GM06990 (cell line): Measurements from ENCODE around the gene MYO5B.
"Not testable (repeated sequence)": the region's sequence is repeated elsewhere in the genome, so short reads cannot be mapped to it uniquely, and the experiment has no call there.

Source experiments
- DNase-seq: peaks from one replicate; pipeline ENCODE4 v3.0.0-alpha.2; 2011; ENCODE audit not compliant: insufficient read length; ENCODE audit errors: extremely low read depth
- H3K27me3 ChIP-seq: replicated peaks from 2 replicates; pipeline ENCODE4 v1.6.0; 2011; ENCODE audit warnings: low read length; ENCODE audit not compliant: control insufficient read depth, insufficient read depth
- H3K36me3 ChIP-seq: 2 replicates; pipeline ENCODE4 v1.5.1; 2011; ENCODE audit warnings: low read length; ENCODE audit not compliant: control insufficient read depth, insufficient read depth
- H3K4me3 ChIP-seq: replicated peaks from 2 replicates; pipeline ENCODE4 v1.5.1; 2011; ENCODE audit warnings: low read depth, mild to moderate bottlenecking, control low read depth, low read length
- TF ChIP-seq, protein P1 (sequence below): IDR thresholded peaks from 2 replicates; pipeline ENCODE4 v1.5.1; 2011; ENCODE audit warnings: low read length, control low read depth, mild to moderate bottlenecking, inconsistent platforms; ENCODE audit not compliant: insufficient read depth, poor library complexity, severe bottlenecking

The MYO5B gene

DNA sequence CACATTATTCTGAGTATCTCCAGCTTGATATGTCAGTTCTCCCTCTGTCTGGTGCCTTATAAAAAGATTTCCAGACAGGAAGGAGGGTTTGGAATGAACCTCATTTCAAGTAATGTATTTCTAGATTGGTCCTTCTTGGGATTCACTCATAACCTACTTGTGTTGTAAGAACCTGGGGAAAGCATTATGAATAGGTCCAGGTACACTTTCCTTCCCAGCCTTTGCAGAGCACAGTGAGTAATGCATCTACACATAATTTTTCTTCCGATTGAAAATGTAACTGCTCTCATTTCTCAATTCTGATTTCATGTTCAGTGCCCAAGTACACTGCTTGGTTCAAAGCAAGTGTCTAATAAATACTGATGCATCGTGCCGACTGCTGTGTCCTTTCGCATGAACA is 356.6 kb downstream of the MYO5B start:
- DNase-seq, result no peak
- TF ChIP-seq, protein P1, sequence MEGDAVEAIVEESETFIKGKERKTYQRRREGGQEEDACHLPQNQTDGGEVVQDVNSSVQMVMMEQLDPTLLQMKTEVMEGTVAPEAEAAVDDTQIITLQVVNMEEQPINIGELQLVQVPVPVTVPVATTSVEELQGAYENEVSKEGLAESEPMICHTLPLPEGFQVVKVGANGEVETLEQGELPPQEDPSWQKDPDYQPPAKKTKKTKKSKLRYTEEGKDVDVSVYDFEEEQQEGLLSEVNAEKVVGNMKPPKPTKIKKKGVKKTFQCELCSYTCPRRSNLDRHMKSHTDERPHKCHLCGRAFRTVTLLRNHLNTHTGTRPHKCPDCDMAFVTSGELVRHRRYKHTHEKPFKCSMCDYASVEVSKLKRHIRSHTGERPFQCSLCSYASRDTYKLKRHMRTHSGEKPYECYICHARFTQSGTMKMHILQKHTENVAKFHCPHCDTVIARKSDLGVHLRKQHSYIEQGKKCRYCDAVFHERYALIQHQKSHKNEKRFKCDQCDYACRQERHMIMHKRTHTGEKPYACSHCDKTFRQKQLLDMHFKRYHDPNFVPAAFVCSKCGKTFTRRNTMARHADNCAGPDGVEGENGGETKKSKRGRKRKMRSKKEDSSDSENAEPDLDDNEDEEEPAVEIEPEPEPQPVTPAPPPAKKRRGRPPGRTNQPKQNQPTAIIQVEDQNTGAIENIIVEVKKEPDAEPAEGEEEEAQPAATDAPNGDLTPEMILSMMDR, result no peak
- H3K4me3 ChIP-seq, result no peak overlapping the region
- no peaks in the 10 kb centered on the region for H3K27me3 ChIP-seq
- H3K36me3 ChIP-seq, result no peaks in the 10 kb centered on the region

GRCh38 chr18:49837889-49838288 is 357.1 kb downstream of the MYO5B start:
- H3K36me3 ChIP-seq, result no peaks in the 10 kb centered on the region
- no peak for DNase-seq
- H3K4me3 ChIP-seq, result no peak overlapping the region
- TF ChIP-seq, protein P1, result no peak
- H3K27me3 ChIP-seq, result no peaks in the 10 kb centered on the region

- not testable (repeated sequence) for H3K36me3 ChIP-seq, H3K27me3 ChIP-seq, H3K4me3 ChIP-seq, DNase-seq
These were observed 357.6 kb downstream of the MYO5B start for GRCh38 chr18:49837316-49837835.

DNA sequence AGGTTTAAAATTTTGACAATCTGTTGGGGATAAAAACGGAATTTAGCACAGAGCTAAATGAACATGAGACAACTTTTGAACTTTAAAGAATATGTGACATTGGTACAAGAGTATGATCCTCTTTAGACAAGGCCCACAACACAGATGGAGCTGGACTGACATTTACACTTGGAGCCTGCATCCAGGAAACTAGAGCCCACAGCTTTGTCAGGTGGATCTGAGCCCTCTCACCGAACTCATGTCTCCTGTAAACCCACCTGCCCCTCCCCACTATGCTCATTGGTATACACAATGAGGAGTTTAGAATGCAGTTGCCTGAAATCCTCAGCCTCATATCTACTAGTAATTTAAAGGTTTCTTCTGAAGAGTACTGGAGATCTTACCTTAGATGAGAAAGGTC is 359.5 kb downstream of the MYO5B start:
- TF ChIP-seq, protein P1, result no peak
- no peak for DNase-seq
- H3K27me3 ChIP-seq, result no peaks in the 10 kb centered on the region
- H3K36me3 ChIP-seq, result no peaks in the 10 kb centered on the region
- H3K4me3 ChIP-seq, result no peak overlapping the region

DNA sequence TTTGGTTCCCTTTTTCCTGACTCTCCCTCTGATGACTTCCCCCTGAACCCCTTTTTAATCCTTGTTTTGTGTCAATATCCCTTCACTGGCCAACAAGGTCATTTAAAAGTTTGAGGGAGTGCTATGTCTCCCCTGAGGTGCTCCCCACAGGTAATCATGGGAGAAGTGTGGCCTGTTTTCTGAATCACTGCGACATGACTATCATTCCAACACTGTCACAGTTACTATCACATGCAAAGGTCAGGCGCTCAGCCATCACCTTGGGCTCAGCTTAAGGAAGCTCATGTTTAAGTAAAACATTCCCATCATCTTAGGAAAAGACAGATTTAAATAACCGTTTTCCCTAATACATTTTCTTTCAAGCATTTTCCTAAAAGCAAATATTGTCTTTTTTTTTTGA is 360.7 kb downstream of the MYO5B start:
- Histone ChIP-seq H3K36me3 (no peaks in the 10 kb centered on the region), H3K4me3 (no peak overlapping the region), H3K27me3 (no peaks in the 10 kb centered on the region)
- TF ChIP-seq, protein P1, result no peak
- DNase-seq, result no peak

DNA sequence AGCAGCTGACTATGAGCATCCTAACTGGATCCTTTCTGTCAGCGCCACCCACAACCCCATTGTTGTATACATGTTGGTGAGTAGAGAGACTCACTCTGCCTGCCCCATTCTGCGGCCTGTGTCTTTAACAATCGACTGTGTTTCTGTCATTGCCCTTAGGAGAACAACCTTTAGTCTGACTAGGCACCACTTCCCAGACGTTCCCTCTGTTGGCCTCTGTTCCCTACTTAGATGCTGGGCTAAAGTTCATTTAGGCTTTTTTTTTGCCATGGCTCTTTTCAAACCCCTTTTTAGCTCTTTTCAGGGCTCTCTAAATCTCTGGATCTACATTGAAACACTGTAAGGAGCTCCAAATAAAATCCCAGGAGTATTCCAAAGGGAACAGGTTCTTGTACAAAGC is 361.1 kb downstream of the MYO5B start:
- TF ChIP-seq, protein P1, result no peak
- no peak for DNase-seq
- Histone ChIP-seq H3K27me3 (no peaks in the 10 kb centered on the region), H3K4me3 (no peak overlapping the region), H3K36me3 (no peaks in the 10 kb centered on the region)
